Progenitor cell of endocrine pancreas (in vitro differentiated cells): Measurements from ENCODE around the gene ELOVL6. TPM values are rescaled to one million over a fixed set of nuclear protein-coding genes. Genes with fewer than 3 reads are reported as not detected.

Source experiments
- DNase-seq: peaks from one replicate; pipeline ENCODE4 v3.0.0; 2021; ENCODE audit warnings: low spot score; ENCODE audit not compliant: unreplicated experiment
- H3K27ac Mint-ChIP-seq: 2 replicates; pipeline ENCODE4 v1.8.0; 2021; ENCODE audit warnings: mild to moderate bottlenecking, moderate library complexity, mixed read lengths
- H3K27me3 Mint-ChIP-seq: 2 replicates; pipeline ENCODE4 v1.8.0; 2021; ENCODE audit warnings: mixed read lengths
- H3K36me3 Mint-ChIP-seq: 2 replicates; pipeline ENCODE4 v1.8.0; 2022; ENCODE audit warnings: mixed read lengths; ENCODE audit not compliant: insufficient read depth
- H3K4me1 Mint-ChIP-seq: 2 replicates; pipeline ENCODE4 v1.8.0; 2021; ENCODE audit warnings: low read depth, mixed read lengths
- H3K4me3 Mint-ChIP-seq: 2 replicates; pipeline ENCODE4 v1.8.0; 2021; ENCODE audit warnings: low read depth, mild to moderate bottlenecking, moderate library complexity, mixed read lengths
- H3K9me3 Mint-ChIP-seq: 2 replicates; pipeline ENCODE4 v1.8.0; 2021; ENCODE audit warnings: low read depth, mixed read lengths
- CTCF ChIP-seq: fragments of 200-600 bp; sonication (generic); IDR thresholded peaks from one replicate; pipeline ENCODE4 v1.5.0; 2021; ENCODE audit warnings: antibody characterized with exemption, mild to moderate bottlenecking; ENCODE audit not compliant: unreplicated experiment
- total RNA-seq: library from RNA; stranded (reverse); gene quantifications from 2 replicates; pipeline ENCODE4 v1.2.1, GENCODE V29; 2021

ELOVL6 gene
- total RNA-seq, 1 donor from 2014 or later, result 34.3 TPM

- Mint-ChIP-seq H3K36me3 (no peaks in the 10 kb centered on the region), H3K4me1 (peaks cover 3% of the 10 kb centered on the region), H3K27me3 (no peaks in the 10 kb centered on the region), H3K4me3 (no peak overlapping the region), H3K9me3 (peaks cover 6% of the 10 kb centered on the region), H3K27ac (no peak overlapping the region)
- DNase-seq, result no peak
- TF ChIP-seq CTCF, result no peak
These were observed 173.4 kb downstream of the ELOVL6 start for GRCh38 chr4:110025056-110025455.

DNA sequence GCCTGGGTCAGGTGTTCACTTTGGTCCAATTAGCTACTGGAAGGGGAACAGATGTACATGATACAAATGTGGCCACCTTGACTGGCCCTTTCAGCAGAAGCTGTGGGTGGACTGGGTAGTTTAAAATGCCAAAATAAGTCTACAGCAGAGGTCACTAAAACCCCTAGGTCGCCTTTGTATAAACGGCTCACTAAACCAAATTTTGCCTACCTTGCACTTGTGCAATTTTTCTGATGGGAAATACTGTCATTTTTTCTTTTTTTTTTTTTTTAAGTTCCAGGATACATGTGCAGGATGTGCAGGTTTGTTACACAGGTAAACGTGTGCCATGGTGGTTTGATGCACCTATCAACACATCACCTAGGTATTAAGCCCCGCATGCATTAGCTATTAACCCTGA, 176.0 kb downstream of the ELOVL6 start:
- Mint-ChIP-seq H3K9me3 (peaks cover 6% of the 10 kb centered on the region), H3K27me3 (no peaks in the 10 kb centered on the region), H3K36me3 (no peaks in the 10 kb centered on the region), H3K4me3 (no peak overlapping the region), H3K27ac (no peak overlapping the region), H3K4me1 (peaks cover 3% of the 10 kb centered on the region)
- TF ChIP-seq CTCF, result no peak
- DNase-seq, result no peak

- Mint-ChIP-seq H3K36me3 (no peaks in the 10 kb centered on the region), H3K4me1 (peaks cover 2% of the 10 kb centered on the region), H3K9me3 (peaks cover 12% of the 10 kb centered on the region), H3K4me3 (no peak overlapping the region), H3K27me3 (no peaks in the 10 kb centered on the region), H3K27ac (no peak overlapping the region)
- no peak for DNase-seq
- TF ChIP-seq CTCF, result no peak
These were observed 177.6 kb downstream of the ELOVL6 start for GRCh38 chr4:110020646-110021443.

GRCh38 chr4:110020139-110020538, 178.3 kb downstream of the ELOVL6 start:
- Mint-ChIP-seq H3K4me3 (no peak overlapping the region), H3K27ac (no peak overlapping the region), H3K27me3 (no peaks in the 10 kb centered on the region), H3K36me3 (no peaks in the 10 kb centered on the region), H3K4me1 (no peaks in the 10 kb centered on the region), H3K9me3 (peaks cover 12% of the 10 kb centered on the region)
- DNase-seq, result no peak
- TF ChIP-seq CTCF, result no peak

- Mint-ChIP-seq H3K36me3 (no peaks in the 10 kb centered on the region), H3K27me3 (no peaks in the 10 kb centered on the region), H3K9me3 (peaks cover 12% of the 10 kb centered on the region), H3K4me3 (no peak overlapping the region), H3K4me1 (no peaks in the 10 kb centered on the region), H3K27ac (no peak overlapping the region)
- no peak for DNase-seq
- no peak for TF ChIP-seq CTCF
These were observed 179.3 kb downstream of the ELOVL6 start for GRCh38 chr4:110019153-110019552.
